GM19240 (cell line): Measurements from ENCODE around the gene MACC1.
"Not testable (repeated sequence)": the region's sequence is repeated elsewhere in the genome, so short reads cannot be mapped to it uniquely, and the experiment has no call there.

Source experiments
- DNase-seq: peaks from one replicate; pipeline ENCODE4 v3.0.0; 2011; ENCODE audit warnings: low spot score; ENCODE audit not compliant: insufficient read length

MACC1 gene

DNA sequence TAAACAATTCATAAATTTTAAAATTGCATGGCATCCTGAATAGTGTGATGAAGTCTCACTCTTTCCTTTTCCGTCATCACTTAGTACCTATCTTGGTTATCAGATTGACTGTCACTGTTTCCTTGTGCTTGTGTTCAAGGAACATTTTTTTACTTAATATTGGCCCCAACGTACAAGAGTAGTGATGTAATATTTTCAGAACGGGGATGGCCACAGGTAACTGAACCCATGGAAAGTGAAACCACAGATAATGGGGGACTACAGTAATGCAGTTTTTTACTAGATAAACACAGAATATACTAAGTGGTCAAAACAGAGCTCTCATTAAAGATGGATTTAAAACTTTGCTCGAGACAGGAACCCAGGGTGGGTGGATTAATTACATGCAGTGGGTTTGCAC, 85.4 kb downstream of the MACC1 start:
- no peak for DNase-seq

DNA sequence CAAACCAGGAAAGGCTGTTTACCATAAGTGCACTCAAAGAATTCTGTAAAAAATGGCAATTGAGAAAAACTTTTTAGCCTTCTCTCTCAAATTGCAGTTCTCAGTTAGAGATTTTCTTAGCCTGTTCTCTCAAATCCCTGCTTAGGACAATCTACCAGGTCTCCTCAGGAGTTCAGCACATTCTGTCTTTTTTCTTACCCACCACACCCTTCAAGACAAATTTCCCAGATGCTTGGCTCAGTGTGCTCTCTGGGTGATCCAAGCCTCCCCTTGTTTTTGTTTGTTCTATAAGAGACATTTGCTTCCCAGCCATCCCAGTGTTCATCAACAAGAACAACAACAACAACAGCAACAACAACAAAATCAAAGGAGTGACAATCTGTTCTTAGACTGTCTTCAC, 87.3 kb downstream of the MACC1 start:
- no peak for DNase-seq

DNA sequence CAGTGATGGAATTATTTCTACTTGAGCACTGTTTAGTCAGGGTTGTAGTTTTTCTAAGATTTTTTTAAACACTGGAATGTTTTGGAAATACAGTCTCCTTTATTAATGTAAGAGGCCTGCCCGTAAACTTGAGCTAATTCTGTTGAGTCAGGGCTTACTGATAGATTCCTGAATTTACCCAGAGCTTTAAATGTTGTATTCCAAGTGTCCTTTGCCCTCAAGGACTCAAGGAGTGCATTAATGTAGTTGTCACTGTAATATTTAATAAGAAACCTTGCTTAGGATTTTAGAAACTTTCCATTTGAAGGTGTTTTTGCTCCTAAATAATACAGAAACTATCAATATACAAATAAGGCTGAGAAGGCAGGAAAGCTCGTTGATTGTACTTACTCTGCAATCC, 89.2 kb downstream of the MACC1 start:
- DNase-seq = no peak

DNA sequence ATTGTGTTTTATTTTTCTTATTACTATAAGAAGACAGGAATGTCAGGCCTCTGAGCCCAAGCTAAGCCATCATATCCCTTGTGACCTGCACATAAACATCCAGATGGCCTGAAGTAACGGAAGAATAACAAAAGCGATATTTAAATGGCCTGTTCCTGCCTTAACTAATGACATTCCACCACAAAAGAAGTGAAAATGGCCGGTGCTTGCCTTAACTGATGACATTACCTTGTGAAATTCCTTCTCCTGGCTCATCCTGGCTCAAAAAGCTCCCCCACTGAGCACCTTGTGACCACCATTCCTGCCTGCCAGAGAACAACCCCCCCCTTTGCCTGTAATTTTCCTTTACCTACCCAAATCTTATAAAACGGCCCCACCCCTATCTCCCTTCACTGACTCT, 91.1 kb downstream of the MACC1 start:
- not testable (repeated sequence) for DNase-seq

DNA sequence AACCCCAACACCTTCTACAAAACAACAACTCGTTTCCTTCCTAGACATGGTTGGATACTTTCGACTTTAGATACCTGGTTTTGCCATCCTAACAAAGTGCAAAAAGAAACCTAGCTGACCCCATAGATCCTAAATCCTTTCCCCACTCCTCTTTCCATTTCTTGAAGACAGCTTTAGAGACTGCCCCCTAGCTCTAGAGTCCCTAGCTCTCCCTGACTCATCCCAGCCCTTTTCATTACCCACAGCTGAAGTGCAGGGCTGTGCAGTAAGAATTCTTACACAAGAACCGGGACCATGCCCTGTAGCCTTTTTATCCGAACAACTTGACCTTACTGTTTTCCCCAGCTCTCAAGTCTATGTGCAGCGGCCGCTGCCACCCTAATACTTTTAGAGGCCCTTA, 93.1 kb downstream of the MACC1 start:
- not testable (repeated sequence) for DNase-seq

DNA sequence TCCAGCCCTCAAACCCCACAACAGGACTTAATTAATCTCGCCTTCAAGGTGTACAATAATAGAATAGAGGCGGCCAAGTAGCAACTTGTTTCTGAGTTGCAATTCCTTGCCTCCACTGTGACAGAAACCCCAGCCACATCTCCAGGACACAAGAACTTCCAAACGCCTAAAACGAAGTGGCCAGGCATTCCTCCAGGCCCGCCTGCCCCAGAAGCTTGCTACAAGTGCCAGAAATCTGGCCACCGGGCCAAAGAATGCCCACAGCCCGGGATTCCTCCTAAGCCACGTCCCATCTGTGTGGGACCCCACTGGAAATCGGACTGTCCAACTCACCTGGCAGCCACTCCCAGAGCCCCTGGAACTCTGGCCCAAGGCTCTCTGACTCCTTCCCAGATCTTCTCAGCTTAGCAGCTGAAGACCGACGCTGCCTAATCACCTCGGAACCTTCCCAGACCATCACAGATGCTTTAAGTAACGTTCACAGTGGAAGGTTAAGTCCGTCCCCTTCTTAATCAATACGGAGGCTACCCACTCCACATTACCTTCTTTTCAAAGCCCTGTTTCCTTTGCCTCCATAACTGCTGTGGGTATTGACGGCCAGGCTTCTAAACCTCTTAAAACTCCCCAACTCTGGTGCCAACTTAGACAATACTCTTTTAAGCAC, 94.4 kb downstream of the MACC1 start:
- DNase-seq = not testable (repeated sequence)

DNA sequence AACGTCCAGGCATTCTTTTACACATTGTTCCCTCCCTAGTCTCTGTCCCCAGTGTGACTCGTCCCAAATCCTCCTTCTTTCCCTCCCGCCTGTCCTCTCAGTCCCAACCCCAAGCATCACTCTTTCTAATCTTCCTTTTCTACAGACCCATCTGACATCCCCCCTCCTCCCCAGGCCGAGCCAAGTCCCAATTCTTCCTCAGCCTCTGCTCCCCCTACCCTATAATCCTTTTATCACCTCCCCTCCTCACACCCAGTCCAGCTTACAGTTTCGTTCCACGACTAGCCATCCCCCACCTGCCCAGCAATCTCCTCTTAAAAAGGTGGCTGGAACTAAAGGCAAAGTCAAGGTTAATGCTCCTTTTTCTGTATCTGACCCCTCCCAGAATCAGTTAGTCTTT, 95.1 kb downstream of the MACC1 start:
- no peak for DNase-seq

DNA sequence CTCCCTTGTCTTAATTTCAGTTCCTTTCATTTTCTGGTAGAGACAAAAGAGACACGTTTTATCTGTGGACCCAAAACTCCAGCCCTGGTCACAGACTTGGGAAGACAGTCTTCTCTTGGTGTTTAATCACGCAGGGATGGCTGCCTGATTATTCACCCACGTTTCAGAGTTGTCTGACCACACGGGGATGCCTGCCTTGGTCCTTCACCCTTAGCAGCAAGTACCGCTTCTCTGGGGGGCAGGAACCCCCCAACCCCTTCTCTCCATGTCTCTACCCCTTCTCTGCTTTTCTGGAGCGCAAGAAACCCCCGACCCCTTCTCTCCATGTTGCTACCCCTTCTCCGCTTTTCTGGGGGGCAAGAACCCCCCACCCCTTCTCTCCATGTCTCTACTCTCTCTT, 95.8 kb downstream of the MACC1 start:
- DNase-seq = no peak

DNA sequence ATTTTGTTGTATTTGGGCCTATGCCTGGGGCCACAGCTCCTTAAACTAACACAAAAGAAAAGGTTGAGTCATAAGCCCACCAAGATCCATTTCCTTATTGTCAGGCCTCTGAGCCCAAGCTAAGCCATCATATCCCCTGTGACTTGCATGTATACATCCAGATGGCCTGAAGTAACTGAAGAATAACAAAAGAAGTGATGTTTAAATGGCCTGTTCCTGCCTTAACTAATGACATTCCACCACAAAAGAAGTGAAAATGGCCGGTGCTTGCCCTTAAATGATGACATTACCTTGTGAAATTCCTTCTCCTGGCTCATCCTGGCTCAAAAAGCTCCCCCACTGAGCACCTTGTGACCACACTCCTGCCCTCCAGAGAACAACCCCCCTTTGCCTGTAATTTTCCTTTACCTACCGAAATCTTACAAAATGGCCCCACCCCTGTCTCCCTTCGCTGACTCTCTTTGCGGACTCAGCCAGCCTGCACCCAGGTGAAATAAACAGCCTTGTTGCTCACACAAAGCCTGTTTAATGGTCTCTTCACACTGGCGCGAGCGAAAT, 96.5 kb downstream of the MACC1 start:
- DNase-seq = not testable (repeated sequence)

DNA sequence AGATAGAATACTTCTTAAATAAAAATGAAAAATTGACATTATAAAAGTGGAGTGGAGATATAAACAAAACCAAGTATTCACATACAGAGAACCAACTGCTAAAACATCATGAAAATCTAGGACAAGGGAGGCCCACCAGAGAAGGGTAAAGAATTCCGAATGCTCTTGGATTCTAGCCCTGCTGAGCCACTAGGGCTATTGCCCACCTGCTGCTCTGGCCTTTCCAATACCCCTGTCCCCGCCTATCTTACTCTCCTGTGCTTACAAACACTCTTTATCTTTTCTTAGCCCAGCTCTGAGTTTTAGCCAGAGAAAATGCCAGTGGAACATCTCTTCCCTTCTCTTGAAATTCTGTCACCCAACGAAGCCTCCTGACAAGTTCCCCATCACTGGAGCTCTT, 100.3 kb downstream of the MACC1 start:
- DNase-seq = no peak

DNA sequence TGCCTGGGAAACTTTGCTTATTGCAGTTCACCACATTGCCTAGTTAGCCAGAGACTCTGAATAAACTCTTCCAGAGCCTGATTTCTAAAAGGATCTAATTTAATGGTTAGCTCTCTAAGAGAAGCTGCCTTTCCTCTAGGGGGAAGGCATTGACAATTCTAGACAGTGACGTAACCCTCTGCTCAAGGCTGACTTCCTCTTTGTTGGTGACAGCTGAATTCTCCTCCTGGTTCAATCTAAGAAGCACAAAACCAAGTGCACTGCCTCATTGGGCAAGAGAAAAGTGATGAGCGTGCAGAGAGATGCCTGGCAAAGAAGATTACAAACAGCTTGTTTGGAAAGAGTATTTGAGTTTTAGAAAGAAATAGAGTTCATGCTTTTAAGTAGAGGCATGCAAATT, 102.7 kb downstream of the MACC1 start:
- DNase-seq = peak; percentile 11

DNA sequence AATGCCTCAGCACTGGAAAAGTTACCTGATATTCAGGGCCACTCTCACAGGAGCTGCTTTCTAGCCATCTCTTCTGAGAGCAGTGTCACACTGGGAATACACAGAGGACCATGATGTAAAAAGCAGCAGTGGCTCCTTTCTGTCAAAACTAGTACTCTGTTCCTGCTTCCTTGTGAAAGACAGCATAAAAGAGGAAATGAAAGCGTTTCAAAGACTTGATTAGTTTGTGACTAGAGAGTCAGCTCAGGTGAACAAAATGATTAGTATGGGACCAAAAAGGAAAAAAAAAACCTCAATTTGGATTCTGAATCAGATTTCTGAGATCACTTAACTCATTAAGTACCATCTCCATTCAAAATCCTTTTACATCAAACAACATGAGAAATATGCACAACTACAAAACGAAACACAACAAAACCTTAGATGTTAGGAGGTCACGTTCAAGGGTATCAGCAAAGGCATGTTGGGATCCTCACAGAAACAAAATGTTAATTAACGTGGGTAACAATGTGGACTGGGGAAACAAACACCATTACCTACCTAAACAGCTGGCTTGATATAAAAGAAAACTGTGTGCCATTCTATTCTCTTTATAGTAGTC, 103.7 kb downstream of the MACC1 start:
- DNase-seq = no peak

DNA sequence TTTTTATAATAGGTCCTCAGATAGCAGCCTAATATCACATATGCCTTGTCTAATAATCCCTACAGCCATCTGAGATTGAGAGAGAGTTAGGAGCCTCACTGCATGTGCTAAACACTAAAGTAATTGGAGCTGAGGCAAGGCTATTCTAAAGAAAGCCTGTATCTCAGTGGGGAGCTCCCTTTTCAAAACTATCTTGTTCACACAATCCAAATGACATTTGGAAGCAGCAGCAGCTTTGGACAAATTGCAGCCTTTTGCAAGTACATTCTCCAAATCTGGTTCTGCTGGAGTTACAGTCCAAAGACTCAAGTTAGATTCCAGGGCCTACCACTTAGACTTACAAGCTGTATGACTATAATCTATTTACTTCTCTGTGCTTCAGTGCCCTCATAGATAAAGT, 104.5 kb downstream of the MACC1 start:
- DNase-seq = no peak

DNA sequence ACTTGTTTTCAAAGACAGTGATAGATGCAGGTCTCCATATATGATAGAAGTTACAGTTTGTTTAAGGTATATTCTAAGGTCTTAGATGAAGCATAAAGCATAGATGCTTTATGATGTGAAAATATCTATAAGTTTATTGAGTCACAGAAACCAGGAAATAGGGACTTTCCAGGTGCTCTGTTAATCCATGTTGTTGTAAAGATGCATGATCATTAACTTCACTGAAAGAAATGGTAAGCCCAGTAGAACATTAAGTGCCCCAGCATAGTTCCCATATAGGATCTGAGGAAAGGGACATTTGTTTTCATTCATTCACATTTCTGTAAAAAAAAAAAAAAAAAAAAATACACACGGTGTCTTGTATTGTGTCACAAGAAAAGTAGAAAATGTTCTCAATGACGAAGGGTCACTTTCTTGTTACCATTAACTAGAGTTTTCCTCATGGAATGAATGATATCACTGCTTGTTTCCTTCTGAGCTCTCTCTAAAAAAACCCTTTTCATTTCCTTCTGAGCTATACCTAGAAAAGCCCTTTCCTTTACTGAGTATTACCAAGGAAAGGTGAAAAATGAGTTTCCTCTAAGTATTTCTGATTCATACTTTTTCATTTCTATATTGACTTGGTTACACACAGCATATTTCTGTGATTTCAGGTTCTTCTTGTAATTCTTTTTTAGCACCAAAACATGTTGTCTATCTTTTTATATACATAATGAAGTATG, 105.2 kb downstream of the MACC1 start:
- DNase-seq = no peak

DNA sequence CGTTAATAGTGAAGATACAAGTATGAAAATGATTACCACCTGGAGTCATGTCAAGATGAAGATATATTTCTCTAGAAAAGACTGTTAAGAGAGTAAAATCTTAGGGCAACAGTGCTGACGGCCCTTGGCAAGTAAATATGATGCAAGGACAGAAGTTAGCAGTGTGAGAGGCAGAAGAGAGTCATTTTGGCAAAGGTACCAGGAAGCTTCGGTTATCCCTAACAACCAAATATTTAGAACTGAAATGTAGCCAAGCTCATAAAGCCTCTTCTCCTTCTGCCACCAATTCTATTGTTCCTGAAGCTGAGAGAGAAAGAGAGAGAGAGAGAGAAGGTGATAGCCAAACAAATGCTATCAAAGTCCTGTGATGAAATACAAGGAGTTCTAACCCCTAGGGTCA, 109.6 kb downstream of the MACC1 start:
- no peak for DNase-seq

DNA sequence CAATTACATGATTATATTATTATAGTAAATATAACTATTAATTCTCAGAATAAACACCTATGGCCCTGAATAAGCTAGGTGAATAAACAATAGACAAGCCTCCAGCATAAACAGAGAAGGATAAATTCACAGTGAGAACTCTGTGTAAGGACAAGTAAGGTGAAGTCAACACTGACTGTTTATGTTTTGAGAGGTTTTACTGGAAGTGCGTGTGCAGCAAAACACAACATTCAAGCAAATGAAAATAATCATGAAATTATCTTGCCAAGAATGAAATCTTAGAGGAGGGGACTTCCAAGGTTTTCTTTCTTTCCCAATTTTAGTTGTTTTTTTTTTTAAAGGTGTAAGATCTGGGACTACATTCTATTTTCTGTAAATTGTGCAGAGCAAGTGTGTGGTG, 112.5 kb downstream of the MACC1 start:
- no peak for DNase-seq

DNA sequence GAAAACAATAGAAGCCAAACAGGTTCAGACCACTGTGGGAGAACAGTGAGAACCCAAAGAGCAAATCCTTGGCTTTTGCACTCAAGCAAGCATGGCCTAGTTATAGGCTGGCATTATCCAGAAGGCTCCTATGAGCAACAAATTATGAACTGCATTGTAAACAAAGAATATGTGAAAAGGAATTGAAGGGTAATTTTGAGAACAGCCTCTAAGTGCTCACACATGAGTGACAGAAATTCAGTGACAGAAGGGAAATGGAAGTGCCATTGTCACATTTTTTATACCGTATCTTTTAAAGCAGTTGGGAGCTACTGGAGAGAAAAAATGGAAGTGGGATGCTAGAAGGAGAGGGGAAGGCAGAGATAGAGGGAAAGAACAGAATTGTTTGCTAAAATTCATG, 114.2 kb downstream of the MACC1 start:
- no peak for DNase-seq

DNA sequence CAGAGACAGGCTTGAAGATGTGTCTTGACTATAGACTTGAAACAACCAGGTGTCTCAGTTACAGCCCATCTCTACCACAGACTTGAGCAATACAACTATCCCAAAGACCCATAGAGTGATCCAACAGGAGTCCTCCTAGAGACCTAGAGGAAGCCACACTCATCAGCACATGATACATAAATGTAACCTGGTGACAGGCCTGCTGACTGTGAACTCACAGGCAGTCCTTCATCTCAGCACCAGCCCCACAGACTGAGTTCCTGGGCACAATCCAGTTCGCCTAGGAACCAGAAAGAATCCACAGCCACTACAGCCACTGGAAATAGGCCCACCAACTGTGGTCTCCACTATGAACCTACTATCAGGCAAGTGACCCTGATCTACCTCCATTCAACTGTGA, 121.3 kb downstream of the MACC1 start:
- DNase-seq = no peak

DNA sequence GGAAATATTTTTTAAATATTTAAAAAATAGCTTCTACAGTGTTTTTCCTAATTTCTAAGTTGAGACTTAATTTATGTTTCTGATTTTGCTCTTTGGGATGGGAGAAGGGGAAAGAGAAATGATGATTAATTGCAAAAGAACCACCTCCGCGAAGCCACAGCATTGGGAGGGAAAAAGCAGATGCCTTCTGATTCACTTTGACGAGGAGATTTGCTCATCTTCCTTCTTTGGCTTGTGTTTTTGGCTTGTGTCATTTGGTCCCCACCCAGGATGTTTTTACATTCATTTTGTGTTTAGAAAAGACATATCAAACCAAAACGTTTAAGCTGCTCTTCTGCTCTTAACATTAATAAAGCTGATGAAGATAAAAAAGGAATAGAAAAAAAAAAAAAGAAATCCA, 121.7 kb downstream of the MACC1 start:
- no peak for DNase-seq

DNA sequence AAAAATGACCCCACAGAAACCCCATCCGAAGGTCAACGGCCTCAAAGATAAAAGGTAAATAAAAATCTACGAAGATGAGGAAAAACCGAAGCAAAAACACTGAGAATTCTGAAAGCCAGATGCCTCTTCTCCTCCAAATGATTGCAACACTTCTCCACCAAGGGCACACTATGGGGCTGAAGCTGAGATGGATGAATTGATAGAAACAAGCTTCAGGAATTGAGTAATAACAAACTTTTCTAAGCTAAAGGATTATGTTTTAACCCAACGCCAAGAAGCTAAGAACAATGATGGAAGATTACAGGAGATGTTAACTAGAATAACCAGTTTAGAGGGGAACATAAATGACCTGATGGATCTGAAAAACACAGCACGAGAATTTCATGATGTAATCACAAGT, 127.8 kb downstream of the MACC1 start:
- DNase-seq = no peak

DNA sequence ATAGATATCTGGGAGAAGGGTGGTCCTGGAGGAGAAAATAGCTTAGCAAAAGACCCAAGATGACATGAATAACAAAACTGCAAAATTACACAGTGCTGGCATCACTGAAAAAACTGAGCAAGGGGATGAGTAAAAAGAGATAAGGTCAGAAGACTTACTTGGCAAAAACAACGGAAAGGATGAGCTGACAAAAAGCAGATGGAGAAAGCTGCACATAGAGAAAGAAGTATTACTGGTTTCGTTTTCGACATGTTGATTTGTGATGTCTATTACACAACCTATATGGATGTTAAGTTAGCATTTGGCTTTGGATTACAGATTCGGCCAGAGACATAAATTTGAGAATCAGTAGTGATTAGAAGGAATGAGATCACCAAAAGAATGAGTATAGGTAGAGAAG, 132.1 kb downstream of the MACC1 start:
- DNase-seq = no peak
